ENCODE results near the gene NRIP2.

NRIP2 gene

GRCh38 chr12:2783936-2784600 lies 50.8 kb downstream of the NRIP2 start:
- DNase-seq (ENCODE audit: insufficient read length, low spot score) (peak; percentile 86), FAIRE-seq (peak; percentile 97)

GRCh38 chr12:2779281-2779680 lies 55.6 kb downstream of the NRIP2 start:
- no peak for FAIRE-seq

DNA sequence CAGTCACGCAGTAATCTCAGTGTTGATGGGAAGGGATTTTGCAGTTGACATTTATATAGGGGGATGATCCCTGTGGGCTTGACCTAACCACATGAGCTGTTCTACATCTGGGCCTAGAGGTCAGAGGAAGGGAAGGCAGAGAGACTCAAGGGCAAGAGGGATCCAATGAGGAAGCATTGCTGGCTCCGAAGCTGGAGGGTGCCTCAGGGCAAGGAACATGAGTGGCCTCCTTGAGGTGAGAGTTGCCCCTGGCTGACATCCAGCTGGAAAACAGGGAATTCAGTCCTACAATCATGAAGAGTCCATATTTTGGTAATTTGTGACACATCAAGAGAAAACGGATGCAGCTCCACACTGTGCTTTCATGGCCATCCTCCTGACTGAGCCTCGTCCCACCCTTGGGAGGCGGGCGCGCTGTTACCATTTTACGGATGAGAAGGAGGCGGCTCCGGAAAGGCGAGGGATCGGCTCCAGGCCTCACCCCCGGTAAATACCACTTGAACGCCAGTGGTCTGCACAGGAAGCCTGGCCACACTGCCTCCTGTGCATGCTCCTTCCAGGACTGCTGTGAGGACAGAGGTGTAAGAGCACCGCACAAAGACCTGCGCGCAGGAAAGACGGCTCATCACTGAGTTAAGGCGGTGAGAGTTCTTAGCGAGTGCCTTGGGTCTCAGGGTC lies 58.6 kb downstream of the NRIP2 start:
- DNase-seq (ENCODE audit: insufficient read length, low spot score) (no peak), FAIRE-seq (no peak)

More at GRCh38 chr12:2779281-2779680, 55.6 kb downstream of the NRIP2 start:
- DNase-seq (ENCODE audit: insufficient read length, low spot score): no peak

DNA sequence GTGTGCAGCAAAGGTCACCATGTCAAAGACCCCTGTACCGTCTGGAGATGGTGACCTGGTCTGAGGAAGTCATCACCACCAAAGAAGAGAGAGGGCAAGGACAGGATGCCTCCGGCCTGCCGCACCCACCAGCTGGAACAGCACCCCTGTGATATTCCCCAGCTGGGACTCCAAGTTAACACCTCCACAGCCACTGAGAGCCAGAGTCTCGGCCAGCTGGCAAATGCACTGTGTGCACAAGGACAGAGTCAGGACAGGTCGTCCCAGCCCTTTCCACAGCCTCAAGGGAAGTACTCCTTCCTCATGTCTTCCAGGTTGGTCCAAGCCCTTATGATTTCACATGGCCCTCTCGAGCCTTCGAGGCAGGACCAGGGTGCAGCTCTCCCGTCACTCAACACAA lies 59.4 kb downstream of the NRIP2 start:
- DNase-seq (ENCODE audit: insufficient read length, low spot score) (no peak), FAIRE-seq (no peak)
